Limb (tissue), 2 donors: ENCODE results near the gene RSPH1.
A peak's percentile ranks its signal among the peaks of the same experiment; 100 is the strongest.

Experiments used
- DNase-seq, 2 donors: peaks; one replicate each; pipeline ENCODE4 v3.0.0-alpha.2; 2016; ENCODE audit errors: extremely low spot score in 2 of 2

The RSPH1 gene

GRCh38 chr21:42513985-42514882 is 18.2 kb upstream of the RSPH1 start:
- DNase-seq = peak in 1 of 2 donors; percentile 68

GRCh38 chr21:42513151-42513984 is 17.3 kb upstream of the RSPH1 start, which contains the start of gene SLC37A1:
Gene SLC37A1 (plus strand): TSS chr21:42513852. CDS start chr21:42518455, 4,603 bp downstream.
- peak in 1 of 2 donors; percentile 61 for DNase-seq

GRCh38 chr21:42512346-42513034 is 16.5 kb upstream of the RSPH1 start:
- no peak for DNase-seq

GRCh38 chr21:42509244-42509643 is 13.2 kb upstream of the RSPH1 start:
- DNase-seq = no peak

- no peak for DNase-seq
Observed at GRCh38 chr21:42508371-42508770, 12.3 kb upstream of the RSPH1 start.

DNA sequence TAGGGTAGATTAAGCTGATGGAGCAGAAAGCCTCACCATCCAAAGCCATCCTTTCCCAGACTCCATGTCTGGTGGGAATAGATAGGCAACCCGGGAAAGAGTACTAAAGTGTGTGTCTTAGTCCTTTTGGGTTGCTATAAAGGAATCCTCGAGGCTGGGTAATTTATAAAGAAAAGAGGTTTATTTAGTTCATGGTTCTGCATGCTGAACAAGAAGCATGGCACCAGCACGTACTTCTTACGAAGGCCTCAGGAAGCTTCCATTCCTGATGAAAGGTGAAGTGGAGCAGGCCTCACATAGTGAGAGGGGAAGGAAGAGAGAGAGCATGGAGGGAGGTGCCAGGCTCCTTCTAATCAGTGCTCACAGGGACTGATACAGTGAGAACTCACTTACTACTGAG is 11.4 kb upstream of the RSPH1 start:
- no peak for DNase-seq

DNA sequence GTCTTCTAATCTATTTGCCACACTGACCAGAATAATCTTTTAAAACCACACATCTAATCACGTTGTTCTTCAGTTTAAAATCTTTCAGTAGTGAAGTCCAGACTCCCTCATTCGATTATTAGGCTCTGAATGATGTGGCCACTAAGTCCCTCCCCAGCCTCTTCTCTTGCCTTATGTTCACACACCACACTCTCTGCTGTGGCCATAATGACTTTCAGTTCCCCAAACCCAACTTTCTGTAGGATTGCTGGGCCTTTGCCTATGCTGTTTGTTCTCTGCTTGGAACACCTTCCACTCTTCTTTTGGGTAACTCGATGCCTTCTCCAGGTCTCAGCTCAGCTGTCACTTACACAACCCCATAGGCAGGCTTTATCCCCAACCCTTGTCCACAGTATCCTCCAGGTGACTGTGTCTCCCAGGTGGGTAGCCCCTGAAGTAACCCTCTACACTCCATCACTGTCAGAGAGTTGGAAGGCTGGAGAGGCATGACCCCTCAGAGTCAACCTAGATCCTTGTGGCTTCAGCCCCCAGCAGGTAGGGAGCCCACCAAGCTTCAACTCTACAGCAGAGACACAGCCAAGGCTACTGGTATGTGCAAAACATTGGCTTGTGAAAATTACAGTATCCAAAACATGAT is 9.2 kb upstream of the RSPH1 start:
- no peak for DNase-seq

GRCh38 chr21:42503711-42504110 is 7.7 kb upstream of the RSPH1 start:
- no peak for DNase-seq

DNA sequence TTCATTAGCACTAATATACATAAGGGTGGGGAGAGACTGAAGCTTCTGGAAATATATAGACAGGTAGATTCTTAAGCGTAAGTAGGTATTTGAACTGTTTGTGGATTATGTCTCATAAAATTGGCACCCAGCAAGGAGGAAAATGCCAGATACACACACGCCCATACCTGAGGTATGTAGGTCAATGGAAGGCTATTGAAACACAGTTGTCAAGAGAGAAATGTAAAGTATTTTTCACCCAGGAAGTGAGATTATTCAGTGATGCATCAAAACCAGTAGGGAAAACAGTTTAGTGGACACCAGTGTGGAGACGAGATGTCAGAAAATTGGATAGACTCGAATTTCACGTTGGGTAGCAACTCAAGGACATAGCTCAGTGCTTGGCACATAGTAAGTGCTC is 4.7 kb upstream of the RSPH1 start:
- no peak for DNase-seq

GRCh38 chr21:42500225-42500624 is 4.2 kb upstream of the RSPH1 start:
- DNase-seq = no peak

- DNase-seq = no peak
Observed at GRCh38 chr21:42499444-42500112, 3.6 kb upstream of the RSPH1 start.

- no peak for DNase-seq
Observed at GRCh38 chr21:42498012-42498411, 2.0 kb upstream of the RSPH1 start.

- no peak for DNase-seq
Observed at GRCh38 chr21:42496839-42497202, 797 bp upstream of the RSPH1 start.

DNA sequence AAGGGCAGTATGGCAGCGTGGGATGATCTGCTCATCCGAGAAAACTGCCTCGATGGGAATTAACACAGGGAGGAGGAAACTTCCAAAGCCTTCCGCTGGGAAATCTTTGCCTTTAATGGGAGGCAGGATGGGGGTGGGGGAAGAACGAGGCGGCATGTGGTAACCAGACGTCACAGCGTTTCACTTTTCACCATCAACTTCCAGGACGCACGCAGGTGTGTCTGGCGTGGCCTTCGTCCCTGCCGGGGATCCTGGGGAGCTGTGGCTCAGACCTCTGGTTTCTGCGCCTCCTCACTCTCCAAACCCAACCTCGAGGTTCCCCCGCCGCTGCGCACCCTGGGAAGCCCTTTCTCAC is 282 bp downstream of the RSPH1 start:
- no peak for DNase-seq

DNA sequence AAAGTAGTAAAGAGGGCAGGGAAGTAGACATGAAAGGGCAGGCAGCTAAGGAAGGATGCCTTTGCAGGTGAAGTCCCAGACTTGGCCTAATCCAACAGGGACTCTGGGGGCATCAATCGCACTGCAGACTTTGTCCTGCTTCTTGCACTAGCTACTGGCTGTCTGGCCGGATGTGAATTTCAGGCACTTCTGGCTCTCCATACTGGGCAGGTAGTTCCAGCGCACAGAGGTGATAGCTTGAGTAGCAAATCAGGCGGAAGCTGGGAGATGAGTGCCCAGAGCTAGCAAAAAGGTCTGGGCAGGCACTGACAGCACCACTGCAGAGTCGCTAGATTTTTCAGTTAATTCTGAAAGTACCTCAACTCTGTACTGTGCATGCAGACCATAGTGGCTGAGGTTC is 997 bp downstream of the RSPH1 start:
- no peak for DNase-seq

- no peak for DNase-seq
Observed at GRCh38 chr21:42493109-42494060, 2.6 kb downstream of the RSPH1 start.

DNA sequence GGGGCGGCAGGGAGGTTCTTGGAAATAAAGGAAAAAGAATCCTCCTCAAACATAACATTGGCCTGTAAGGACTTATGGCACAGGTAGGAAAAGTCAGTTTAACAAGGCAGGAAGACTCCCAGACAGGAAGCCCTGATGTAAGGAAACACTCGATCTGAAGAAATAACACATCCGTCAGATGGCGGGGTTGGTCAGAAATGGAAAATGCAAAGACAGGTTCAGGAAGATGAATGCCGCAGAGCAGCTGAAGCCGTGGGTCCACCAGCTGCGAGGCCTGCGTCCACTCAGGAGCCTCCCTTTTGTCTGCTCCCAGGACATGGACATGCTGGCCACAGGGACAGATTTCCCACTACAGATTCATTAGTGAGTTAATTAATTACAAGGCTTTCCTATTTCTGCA is 3.8 kb downstream of the RSPH1 start:
- DNase-seq = no peak

DNA sequence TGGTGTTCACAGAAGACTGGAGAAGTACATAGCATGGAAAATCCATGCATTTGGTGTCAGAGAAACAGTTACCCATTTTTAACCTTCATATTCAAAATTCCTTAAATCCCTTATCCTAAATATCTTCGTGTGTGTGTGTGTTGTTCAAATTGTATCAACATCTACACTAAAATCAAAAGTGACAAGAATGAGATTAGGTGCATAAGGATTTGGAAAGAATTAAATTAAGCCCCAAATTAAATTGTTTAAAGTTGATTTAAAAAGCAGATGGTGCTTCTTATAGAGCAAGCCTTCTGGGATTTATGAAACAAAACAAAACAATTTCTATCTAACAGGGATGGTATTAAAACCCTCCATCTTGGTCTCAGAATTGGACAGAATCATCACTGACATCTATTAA is 4.7 kb downstream of the RSPH1 start:
- DNase-seq = no peak

DNA sequence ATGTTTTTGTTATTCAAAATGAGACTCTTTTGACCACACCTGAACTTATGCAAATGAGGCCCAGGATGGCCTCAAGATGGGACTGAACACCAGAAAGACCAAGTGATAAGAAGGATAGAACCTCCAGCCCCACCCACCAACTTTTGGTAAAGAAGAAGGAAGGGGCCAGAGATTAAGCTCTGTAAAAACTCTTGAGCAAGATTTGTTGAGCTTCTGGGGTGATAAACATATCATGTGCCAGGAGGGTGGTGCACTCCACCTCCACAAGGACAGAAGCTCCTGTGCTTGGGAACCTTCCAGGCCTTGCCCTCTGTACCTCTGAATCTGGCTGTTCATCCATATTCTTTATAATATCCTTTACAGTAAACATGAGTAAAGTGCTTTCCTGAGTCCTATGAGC is 5.3 kb downstream of the RSPH1 start:
- DNase-seq = no peak

- no peak for DNase-seq
Observed at GRCh38 chr21:42489991-42490390, 6.0 kb downstream of the RSPH1 start.
